NT2/D1 (cell line): Measurements from ENCODE around the gene ZNF618.

Source experiments
- SUZ12 ChIP-seq: IDR thresholded peaks from 2 replicates; pipeline ENCODE4 v1.6.1; 2011; ENCODE audit not compliant: insufficient read length, insufficient read depth; ENCODE audit errors: extremely low read depth
- YY1 ChIP-seq: IDR thresholded peaks from 2 replicates; pipeline ENCODE4 v1.6.1; 2011; ENCODE audit not compliant: insufficient read length, insufficient read depth
- ZNF274 ChIP-seq: IDR thresholded peaks from 2 replicates; pipeline ENCODE4 v1.6.1; 2011; ENCODE audit warnings: mild to moderate bottlenecking, low read depth, low read length

- TF ChIP-seq SUZ12 (no peak), YY1 (no peak), ZNF274 (no peak)
Measured at GRCh38 chr9:113999256-114000062, 123.3 kb downstream of the ZNF618 start.
